Mesothelial cell of epicardium (in vitro differentiated cells): ENCODE results near the gene BCOR. TPM values are rescaled to one million over a fixed set of nuclear protein-coding genes. Genes with fewer than 3 reads are reported as not detected.
A peak's percentile ranks its signal among the peaks of the same experiment; 100 is the strongest.

Source experiments
- DNase-seq, 2 experiments: peaks; one replicate each; pipeline ENCODE4 v3.0.0; 2021; ENCODE audit warnings: low spot score in 2 of 2; ENCODE audit not compliant: unreplicated experiment in 2 of 2
- H3K27ac Mint-ChIP-seq: 2 replicates; pipeline ENCODE4 v1.8.0; 2021; ENCODE audit warnings: mixed read lengths
- H3K27me3 Mint-ChIP-seq: 2 replicates; pipeline ENCODE4 v1.8.0; 2021; ENCODE audit warnings: low read depth, mixed read lengths
- H3K36me3 Mint-ChIP-seq: 2 replicates; pipeline ENCODE4 v1.8.0; 2021; ENCODE audit warnings: mixed read lengths
- H3K4me1 Mint-ChIP-seq: 2 replicates; pipeline ENCODE4 v1.8.0; 2021; ENCODE audit warnings: mixed read lengths
- H3K4me3 Mint-ChIP-seq: 2 replicates; pipeline ENCODE4 v1.8.0; 2021; ENCODE audit warnings: mild to moderate bottlenecking, moderate library complexity, mixed read lengths
- H3K9me3 Mint-ChIP-seq: 2 replicates; pipeline ENCODE4 v1.8.0; 2021; ENCODE audit warnings: mixed read lengths
- CTCF ChIP-seq: fragments of 200-600 bp; sonication (generic); IDR thresholded peaks from one replicate; pipeline ENCODE4 v1.5.0; 2021; ENCODE audit warnings: antibody characterized with exemption; ENCODE audit not compliant: unreplicated experiment
- total RNA-seq: library from RNA; stranded (reverse); gene quantifications from 3 replicates; pipeline ENCODE4 v1.2.1, GENCODE V29; 2021

BCOR gene
- total RNA-seq, 1 donor from 2014 or later = 52.3 TPM

GRCh38 chrX:40064055-40064597, 33.6 kb downstream of the BCOR start:
- Mint-ChIP-seq H3K27ac (no peak overlapping the region), H3K4me3 (no peak overlapping the region), H3K4me1 (peaks cover 15% of the 10 kb centered on the region), H3K9me3 (peaks cover 7% of the 10 kb centered on the region), H3K36me3 (peaks cover 28% of the 10 kb centered on the region), H3K27me3 (no peaks in the 10 kb centered on the region)
- no peak for DNase-seq
- TF ChIP-seq CTCF = no peak

- Mint-ChIP-seq H3K4me3 (no peak overlapping the region), H3K4me1 (peaks cover 15% of the 10 kb centered on the region), H3K9me3 (peaks cover 7% of the 10 kb centered on the region), H3K36me3 (peaks cover 28% of the 10 kb centered on the region), H3K27ac (no peak overlapping the region), H3K27me3 (no peaks in the 10 kb centered on the region)
- DNase-seq = no peak
- TF ChIP-seq CTCF = no peak
Observed at GRCh38 chrX:40063555-40063954, 34.2 kb downstream of the BCOR start.

GRCh38 chrX:40062525-40063155, 35.1 kb downstream of the BCOR start:
- Mint-ChIP-seq H3K27ac (peak overlapping the region; percentile 63), H3K36me3 (peaks cover 21% of the 10 kb centered on the region), H3K4me1 (peaks cover 15% of the 10 kb centered on the region), H3K27me3 (no peaks in the 10 kb centered on the region), H3K4me3 (no peak overlapping the region), H3K9me3 (peaks cover 6% of the 10 kb centered on the region)
- TF ChIP-seq CTCF = no peak
- no peak for DNase-seq

GRCh38 chrX:40061871-40062524, 35.8 kb downstream of the BCOR start:
- no peaks in the 10 kb centered on the region for H3K27me3 Mint-ChIP-seq
- peak overlapping the region; percentile 29 for H3K4me3 Mint-ChIP-seq
- no peak for DNase-seq
- peak overlapping the region; percentile 59 for H3K27ac Mint-ChIP-seq
- TF ChIP-seq CTCF = no peak
- H3K9me3 Mint-ChIP-seq = peaks cover 3% of the 10 kb centered on the region
- peaks cover 15% of the 10 kb centered on the region for H3K4me1 Mint-ChIP-seq
- H3K36me3 Mint-ChIP-seq = peaks cover 17% of the 10 kb centered on the region

- Mint-ChIP-seq H3K4me3 (no peak overlapping the region), H3K9me3 (peaks cover 3% of the 10 kb centered on the region), H3K27me3 (no peaks in the 10 kb centered on the region), H3K27ac (no peak overlapping the region), H3K36me3 (peaks cover 18% of the 10 kb centered on the region), H3K4me1 (peaks cover 15% of the 10 kb centered on the region)
- DNase-seq = no peak
- TF ChIP-seq CTCF = no peak
Observed at GRCh38 chrX:40061005-40061404, 36.8 kb downstream of the BCOR start.
